Peyer's patch (tissue), 4 donors: ENCODE data around the gene TMEM183A. TPM values are rescaled to one million over a fixed set of nuclear protein-coding genes. Genes with fewer than 3 reads are reported as not detected.

Experiments
- DNase-seq, 3 donors: peaks; one replicate each; pipeline ENCODE4 v3.0.0-alpha.2; 2017 to 2019
- H3K27ac ChIP-seq, 4 donors: fragments of 200-600 bp; sonication (generic); one replicate each; pipeline ENCODE4 v1.5.1; 2016 to 2019
- H3K27me3 ChIP-seq, 2 donors: fragments of 200-600 bp; sonication (generic); one replicate each; pipeline ENCODE4 v1.5.1; 2019
- H3K36me3 ChIP-seq, 3 donors: fragments of 200-600 bp; sonication (generic); one replicate each; pipeline ENCODE4 v1.5.1; 2016 to 2019
- H3K4me1 ChIP-seq, 4 donors: fragments of 200-600 bp; sonication (generic); one replicate each; pipeline ENCODE4 v1.5.1; 2016 to 2019
- H3K4me3 ChIP-seq, 4 donors: fragments of 200-600 bp; sonication (generic); 1 replicate in 3 of 4; 2 replicates in 1 of 4; pipeline ENCODE4 v1.5.1; 2016 to 2019; ENCODE audit warnings: mild to moderate bottlenecking in 1 of 4
- H3K9me3 ChIP-seq, 4 donors: fragments of 200-600 bp; sonication (generic); one replicate each; pipeline ENCODE4 v1.5.1; 2016 to 2019; ENCODE audit warnings: mild to moderate bottlenecking in 1 of 4
- POLR2A ChIP-seq, 2 donors: fragments of 450-650 bp; IDR thresholded peaks; one replicate each; pipeline ENCODE4 v1.5.1; 2017; ENCODE audit warnings: antibody characterized with exemption in 2 of 2, mild to moderate bottlenecking in 2 of 2, moderate library complexity in 2 of 2
- total RNA-seq, 4 donors: library from RNA; depleted of rRNA; stranded (reverse); fragments of >200 nt; gene quantifications; one replicate each; pipeline ENCODE4 v1.1.0, GENCODE V29; 2016
- TF ChIP-seq, protein P1 (sequence below), 6 experiments: fragments of 450-650 bp in 4 of 6; fragments of 200-600 bp in 2 of 6; sonication (generic) in 1 of 6; IDR thresholded peaks; one replicate each; pipeline ENCODE4 v1.5.1; 2017 to 2019; ENCODE audit warnings: antibody characterized with exemption in 6 of 6, mild to moderate bottlenecking in 3 of 6, moderate library complexity in 1 of 6

TMEM183A gene
- total RNA-seq, 4 donors from 2014 or later, result 65.4 to 91.6 (median 80.4) TPM

DNA sequence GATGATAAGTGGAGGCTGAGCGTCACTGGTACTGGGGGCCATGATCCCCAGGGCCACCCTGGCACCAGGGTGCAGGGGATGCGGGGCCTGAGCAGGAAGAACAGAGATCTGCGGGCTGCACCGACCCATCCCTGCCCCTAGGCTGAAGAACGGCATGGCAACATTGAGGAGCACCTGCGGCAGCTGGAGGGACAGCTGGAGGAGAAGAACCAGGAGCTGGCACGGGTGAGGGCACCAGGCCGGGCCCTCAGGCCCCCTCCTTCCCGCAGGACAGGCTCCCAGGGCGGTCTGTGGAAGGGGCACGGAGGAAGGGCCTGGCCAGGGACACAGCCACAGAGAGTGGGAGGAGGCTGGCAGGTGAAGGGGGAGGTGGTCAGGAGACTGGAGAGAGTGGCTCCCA lies 40.9 kb downstream of the TMEM183A start:
- Histone ChIP-seq H3K36me3 (no peaks in the 10 kb centered on the region), H3K27ac (no peak overlapping the region), H3K27me3 (no peaks in the 10 kb centered on the region), H3K4me1 (no peaks in the 10 kb centered on the region), H3K4me3 (no peak overlapping the region), H3K9me3 (no peaks in the 10 kb centered on the region)
- TF ChIP-seq, protein P1, sequence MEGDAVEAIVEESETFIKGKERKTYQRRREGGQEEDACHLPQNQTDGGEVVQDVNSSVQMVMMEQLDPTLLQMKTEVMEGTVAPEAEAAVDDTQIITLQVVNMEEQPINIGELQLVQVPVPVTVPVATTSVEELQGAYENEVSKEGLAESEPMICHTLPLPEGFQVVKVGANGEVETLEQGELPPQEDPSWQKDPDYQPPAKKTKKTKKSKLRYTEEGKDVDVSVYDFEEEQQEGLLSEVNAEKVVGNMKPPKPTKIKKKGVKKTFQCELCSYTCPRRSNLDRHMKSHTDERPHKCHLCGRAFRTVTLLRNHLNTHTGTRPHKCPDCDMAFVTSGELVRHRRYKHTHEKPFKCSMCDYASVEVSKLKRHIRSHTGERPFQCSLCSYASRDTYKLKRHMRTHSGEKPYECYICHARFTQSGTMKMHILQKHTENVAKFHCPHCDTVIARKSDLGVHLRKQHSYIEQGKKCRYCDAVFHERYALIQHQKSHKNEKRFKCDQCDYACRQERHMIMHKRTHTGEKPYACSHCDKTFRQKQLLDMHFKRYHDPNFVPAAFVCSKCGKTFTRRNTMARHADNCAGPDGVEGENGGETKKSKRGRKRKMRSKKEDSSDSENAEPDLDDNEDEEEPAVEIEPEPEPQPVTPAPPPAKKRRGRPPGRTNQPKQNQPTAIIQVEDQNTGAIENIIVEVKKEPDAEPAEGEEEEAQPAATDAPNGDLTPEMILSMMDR (IDR thresholded peaks at IDR 0.05), result no peak
- no peak for TF ChIP-seq POLR2A (IDR thresholded peaks at IDR 0.05)
- peak in 1 of 3 donors; percentile 38 for DNase-seq

DNA sequence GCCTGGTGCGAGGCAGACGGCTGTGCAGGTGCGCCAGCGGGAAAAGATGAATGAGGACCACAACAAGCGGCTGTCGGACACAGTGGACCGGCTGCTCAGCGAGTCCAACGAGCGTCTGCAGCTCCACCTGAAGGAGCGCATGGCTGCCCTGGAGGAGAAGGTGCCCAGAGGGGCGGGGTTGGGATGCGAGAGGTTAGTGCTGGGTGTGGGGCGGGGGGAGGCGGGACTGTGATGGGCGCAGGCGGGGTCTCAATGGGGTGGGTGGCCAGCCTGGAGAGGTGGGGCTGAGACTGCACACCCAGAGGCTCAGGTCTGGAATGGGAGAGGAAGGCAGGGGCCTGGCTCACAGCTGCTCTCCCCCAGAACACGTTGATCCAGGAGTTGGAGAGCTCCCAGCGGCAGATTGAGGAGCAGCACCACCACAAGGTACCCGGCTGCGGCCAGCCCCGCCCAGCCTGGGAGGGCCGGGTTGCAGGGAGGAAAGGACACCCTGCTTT lies 41.4 kb downstream of the TMEM183A start:
- TF ChIP-seq, protein P1 (IDR thresholded peaks at IDR 0.05), result no peak
- no peak overlapping the region for H3K4me3 ChIP-seq
- H3K27ac ChIP-seq, result no peak overlapping the region
- DNase-seq, result no peak
- no peaks in the 10 kb centered on the region for H3K4me1 ChIP-seq
- no peaks in the 10 kb centered on the region for H3K27me3 ChIP-seq
- H3K36me3 ChIP-seq, result no peaks in the 10 kb centered on the region
- H3K9me3 ChIP-seq, result no peaks in the 10 kb centered on the region

DNA sequence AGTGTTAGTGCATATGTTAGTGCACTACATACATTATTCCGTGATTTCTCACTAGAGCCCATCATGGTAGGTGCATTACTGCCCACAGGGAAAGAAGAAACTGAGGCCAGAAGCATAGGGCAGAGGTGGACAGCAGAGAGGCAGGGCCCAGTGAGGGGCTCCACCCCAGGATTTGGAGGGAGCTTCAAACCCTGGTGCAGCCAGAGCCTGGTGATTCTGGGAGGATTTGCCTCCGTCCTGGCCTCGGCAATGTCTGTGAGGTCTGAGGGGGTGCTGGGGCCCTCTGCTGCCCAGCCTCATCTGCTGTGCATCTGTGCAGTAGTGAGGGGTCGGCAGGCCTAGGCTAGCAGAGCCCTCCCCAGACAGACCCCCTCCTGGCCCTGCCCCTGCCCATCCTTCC lies 41.9 kb downstream of the TMEM183A start:
- no peak for TF ChIP-seq POLR2A (IDR thresholded peaks at IDR 0.05)
- TF ChIP-seq, protein P1 (IDR thresholded peaks at IDR 0.05), result no peak
- Histone ChIP-seq H3K27ac (no peak overlapping the region), H3K36me3 (no peaks in the 10 kb centered on the region), H3K9me3 (no peaks in the 10 kb centered on the region), H3K4me3 (no peak overlapping the region), H3K27me3 (no peaks in the 10 kb centered on the region), H3K4me1 (no peaks in the 10 kb centered on the region)
- no peak for DNase-seq

DNA sequence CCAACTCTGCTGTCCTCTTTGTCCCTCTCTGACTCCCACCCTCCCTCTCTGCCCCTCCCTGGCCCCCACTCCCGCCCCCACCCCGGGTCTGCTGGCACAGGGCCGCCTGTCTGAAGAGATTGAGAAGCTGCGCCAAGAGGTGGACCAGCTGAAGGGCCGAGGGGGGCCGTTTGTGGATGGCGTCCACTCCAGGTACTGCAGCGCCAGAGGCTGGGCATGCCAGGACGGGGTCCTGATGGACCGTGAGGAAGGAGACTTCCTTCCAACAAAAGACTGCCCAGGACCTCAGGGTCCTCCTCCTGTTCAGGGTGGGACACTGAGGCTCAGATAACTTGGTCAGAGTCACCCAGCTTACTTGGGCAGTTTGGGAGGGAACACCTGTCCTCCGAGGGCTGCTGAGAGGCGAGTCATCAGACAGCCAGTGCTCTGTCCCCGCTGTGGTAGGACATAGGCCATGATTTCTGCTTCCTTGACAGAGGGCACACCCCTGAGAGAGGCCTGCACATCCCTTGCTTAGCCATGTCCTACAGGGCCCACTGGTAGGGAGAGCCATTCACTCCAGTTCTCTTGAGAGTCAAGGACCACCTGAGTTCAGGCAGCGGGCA lies 42.5 kb downstream of the TMEM183A start:
- H3K27ac ChIP-seq, result no peak overlapping the region
- TF ChIP-seq, protein P1 (IDR thresholded peaks at IDR 0.05), result no peak
- TF ChIP-seq POLR2A (IDR thresholded peaks at IDR 0.05), result no peak
- H3K36me3 ChIP-seq, result no peaks in the 10 kb centered on the region
- no peaks in the 10 kb centered on the region for H3K27me3 ChIP-seq
- H3K9me3 ChIP-seq, result no peaks in the 10 kb centered on the region
- no peak overlapping the region for H3K4me3 ChIP-seq
- DNase-seq, result no peak
- H3K4me1 ChIP-seq, result no peaks in the 10 kb centered on the region

DNA sequence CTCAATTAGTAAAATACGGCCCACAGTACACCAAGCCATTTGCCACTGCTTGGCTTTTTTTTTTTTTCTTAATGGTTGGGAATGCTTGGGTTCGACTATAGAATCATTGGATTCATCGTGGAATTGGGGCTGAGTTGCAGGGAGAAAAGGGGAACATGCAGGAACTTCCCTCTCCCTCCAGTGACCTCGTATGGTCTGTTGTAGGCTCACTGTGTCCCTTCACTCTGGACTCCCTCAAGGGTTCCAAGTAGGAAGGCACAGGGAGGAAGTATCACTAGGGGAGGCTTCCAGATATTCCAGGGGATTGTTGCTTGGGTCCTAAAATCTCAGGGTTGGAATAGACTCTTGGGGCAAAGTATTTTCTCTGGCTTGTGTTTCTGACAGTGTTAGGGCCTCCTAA lies 43.7 kb downstream of the TMEM183A start:
- Histone ChIP-seq H3K27ac (no peak overlapping the region), H3K4me3 (no peak overlapping the region)

More for the DNA sequence above, 43.7 kb downstream of the TMEM183A start:
- Histone ChIP-seq H3K4me1 (no peaks in the 10 kb centered on the region), H3K9me3 (no peaks in the 10 kb centered on the region), H3K36me3 (no peaks in the 10 kb centered on the region), H3K27me3 (no peaks in the 10 kb centered on the region)
- DNase-seq, result no peak
- TF ChIP-seq POLR2A (IDR thresholded peaks at IDR 0.05), result no peak
- TF ChIP-seq, protein P1 (IDR thresholded peaks at IDR 0.05), result no peak
